ENCODE measurements around the gene TRPM3. TPM values are rescaled to one million over a fixed set of nuclear protein-coding genes. Genes with fewer than 3 reads are reported as not detected.

Gene TRPM3
- total and polyA plus RNA-seq, 4 donors, result 0.07 to 0.89 (median 0.67) TPM

- Histone ChIP-seq H3K27ac (ENCODE audit: low read depth in 1 of 2, low read length in 2 of 2) (no peak overlapping the region), H3K27me3 (ENCODE audit: control insufficient read depth in 4 of 4, insufficient read depth in 4 of 4, low read length in 3 of 4) (no peaks in the 10 kb centered on the region), H3K9me3 (ENCODE audit: control insufficient read depth in 4 of 4, low read length in 3 of 4) (no peaks in the 10 kb centered on the region), H3K4me3 (ENCODE audit: low read depth in 1 of 3, low read length in 3 of 3) (no peak overlapping the region), H3K36me3 (ENCODE audit: control insufficient read depth in 4 of 4, insufficient read depth in 3 of 4, low read depth in 1 of 4, low read length in 3 of 4) (no peaks in the 10 kb centered on the region), H3K4me1 (ENCODE audit: control insufficient read depth in 4 of 4, insufficient read depth in 4 of 4, low read length in 3 of 4) (no peaks in the 10 kb centered on the region), H3K9ac (ENCODE audit: low read depth in 1 of 2, low read length in 2 of 2) (no peak overlapping the region)
- DNase-seq (ENCODE audit: low spot score), result no peak
- no peak for TF ChIP-seq HNF4G (IDR thresholded peaks at IDR 0.05)
- no peak for TF ChIP-seq ATF3 (IDR thresholded peaks at IDR 0.05)
- no peak for TF ChIP-seq EGR1 (IDR thresholded peaks at IDR 0.05; ENCODE audit: low read depth in 2 of 2)
- TF ChIP-seq RXRA (IDR thresholded peaks at IDR 0.05), result no peak
- WGBS, result 95% methylated on average over 4 of the region's 4 CpGs
Observed at GRCh38 chr9:70551396-70551795, 570.0 kb downstream of the TRPM3 start.

GRCh38 chr9:70549926-70550325 is 571.5 kb downstream of the TRPM3 start:
- WGBS, result 80% methylated on average over 1 of the region's 1 CpG
- no peaks in the 10 kb centered on the region for H3K4me1 ChIP-seq (ENCODE audit: control insufficient read depth in 4 of 4, insufficient read depth in 4 of 4, low read length in 3 of 4)
- H3K9ac ChIP-seq (ENCODE audit: low read depth in 1 of 2, low read length in 2 of 2), result no peak overlapping the region
- no peaks in the 10 kb centered on the region for H3K36me3 ChIP-seq (ENCODE audit: control insufficient read depth in 4 of 4, insufficient read depth in 3 of 4, low read depth in 1 of 4, low read length in 3 of 4)
- no peak overlapping the region for H3K27ac ChIP-seq (ENCODE audit: low read depth in 1 of 2, low read length in 2 of 2)
- no peak overlapping the region for H3K4me3 ChIP-seq (ENCODE audit: low read depth in 1 of 3, low read length in 3 of 3)
- no peaks in the 10 kb centered on the region for H3K27me3 ChIP-seq (ENCODE audit: control insufficient read depth in 4 of 4, insufficient read depth in 4 of 4, low read length in 3 of 4)
- H3K9me3 ChIP-seq (ENCODE audit: control insufficient read depth in 4 of 4, low read length in 3 of 4), result no peaks in the 10 kb centered on the region
- TF ChIP-seq EGR1 (IDR thresholded peaks at IDR 0.05; ENCODE audit: low read depth in 2 of 2) (no peak), REST (IDR thresholded peaks at IDR 0.05) (no peak), ATF3 (IDR thresholded peaks at IDR 0.05) (no peak), GABPA (IDR thresholded peaks at IDR 0.05 in 1 of 2, conservative IDR thresholded peaks at IDR 0.05 in 1 of 2) (no peak), FOXA1 (IDR thresholded peaks at IDR 0.05) (no peak), JUND (IDR thresholded peaks at IDR 0.05) (no peak), RAD21 (IDR thresholded peaks at IDR 0.05) (no peak), HNF4G (IDR thresholded peaks at IDR 0.05) (no peak), MAX (IDR thresholded peaks at IDR 0.05) (no peak), CTCF (IDR thresholded peaks at IDR 0.05; ENCODE audit: low read depth, low read length, missing input control) (no peak), FOXA2 (IDR thresholded peaks at IDR 0.05) (no peak), RXRA (IDR thresholded peaks at IDR 0.05) (no peak), NR2F2 (IDR thresholded peaks at IDR 0.05) (no peak), ZBTB33 (IDR thresholded peaks at IDR 0.05) (no peak)
- no peak for DNase-seq (ENCODE audit: low spot score)

Measured in liver (tissue), 9 donors.